Left ventricle myocardium inferior (tissue), 1 donor: ENCODE data around the gene DCST1. TPM values are rescaled to one million over a fixed set of nuclear protein-coding genes. Genes with fewer than 3 reads are reported as not detected.
A peak's percentile ranks its signal among the peaks of the same experiment; 100 is the strongest.
"Not testable (repeated sequence)": the region's sequence is repeated elsewhere in the genome, so short reads cannot be mapped to it uniquely, and the experiment has no call there.

Experiments used
- DNase-seq: peaks from one replicate; pipeline ENCODE4 v3.0.0-alpha.2; 2020
- H3K27ac ChIP-seq: fragments of 200-600 bp; replicated peaks from 2 replicates; pipeline ENCODE4 v1.8.0; 2021
- H3K27me3 ChIP-seq: fragments of 200-600 bp; 2 replicates; pipeline ENCODE4 v1.8.0; 2021; ENCODE audit warnings: low read depth
- H3K36me3 ChIP-seq: fragments of 200-600 bp; 2 replicates; pipeline ENCODE4 v1.8.0; 2021
- H3K4me1 ChIP-seq: fragments of 200-600 bp; 2 replicates; pipeline ENCODE4 v1.8.0; 2021
- H3K4me3 ChIP-seq: fragments of 200-600 bp; 2 replicates; pipeline ENCODE4 v1.8.0; 2021; ENCODE audit warnings: mild to moderate bottlenecking, moderate library complexity
- H3K9me3 ChIP-seq: fragments of 200-600 bp; replicated peaks from 2 replicates; pipeline ENCODE4 v1.8.0; 2021
- CTCF ChIP-seq: fragments of 200-600 bp; IDR thresholded peaks from 2 replicates; pipeline ENCODE4 v1.8.0; 2021; ENCODE audit warnings: antibody characterized with exemption, mild to moderate bottlenecking, borderline replicate concordance
- intact Hi-C: fragments of 100-400 bp; cut with micrococcal nuclease; formaldehyde crosslinking; loops from one replicate; pipeline ENCODE4 v1.11.0; 2022
- total RNA-seq: library from RNA; stranded (reverse); fragmentation: NEBNext Ultra II Directional; extraction: Animal tissue kit (Norgen Biotek cat#: 25700); gene quantifications from one replicate; pipeline ENCODE4 v1.2.1, GENCODE V29; 2021
- donor health status: DM: no; HTN: yes; CAD: no; lungs with severe emphysema.

DCST1 gene
- total RNA-seq, 1 donor from 2014 or later, result not detected

GRCh38 chr1:154995301-154995983 lies 38.2 kb upstream of the DCST1 start:
- H3K27me3 ChIP-seq, DNase-seq, H3K4me3 ChIP-seq, H3K27ac ChIP-seq, intact Hi-C loops, H3K9me3 ChIP-seq: not testable (repeated sequence)
- peak; percentile 51 for TF ChIP-seq CTCF
- Histone ChIP-seq H3K4me1 (peaks cover 23% of the 10 kb centered on the region), H3K36me3 (peaks cover 16% of the 10 kb centered on the region)

- H3K36me3 ChIP-seq, result peaks cover 5% of the 10 kb centered on the region
- DNase-seq, result no peak
- no peak overlapping the region for H3K4me3 ChIP-seq
- no peak for TF ChIP-seq CTCF
- no peaks in the 10 kb centered on the region for H3K27me3 ChIP-seq
- intact Hi-C loops, result no loop called here
- H3K9me3 ChIP-seq, result no peaks in the 10 kb centered on the region
- peaks cover 34% of the 10 kb centered on the region for H3K4me1 ChIP-seq
- H3K27ac ChIP-seq, result no peak overlapping the region
Measured at GRCh38 chr1:154996966-154997701, 36.5 kb upstream of the DCST1 start.

- H3K27me3 ChIP-seq, result no peaks in the 10 kb centered on the region
- H3K36me3 ChIP-seq, result no peaks in the 10 kb centered on the region
- peaks cover 41% of the 10 kb centered on the region for H3K4me1 ChIP-seq
- no peaks in the 10 kb centered on the region for H3K9me3 ChIP-seq
- TF ChIP-seq CTCF, result no peak
- no peak for DNase-seq
- intact Hi-C loops, result no loop called here
- no peak overlapping the region for H3K27ac ChIP-seq
- H3K4me3 ChIP-seq, result no peak overlapping the region
Measured at GRCh38 chr1:154998201-154998780, 35.3 kb upstream of the DCST1 start.

GRCh38 chr1:154998818-154999570 lies 34.6 kb upstream of the DCST1 start:
- peaks cover 48% of the 10 kb centered on the region for H3K4me1 ChIP-seq

More at GRCh38 chr1:154998818-154999570, 34.6 kb upstream of the DCST1 start:
- no peaks in the 10 kb centered on the region for H3K27me3 ChIP-seq
- DNase-seq, result peak; percentile 72
- intact Hi-C loops, result no loop called here
- H3K4me3 ChIP-seq, result peak overlapping the region; percentile 95
- H3K36me3 ChIP-seq, result no peaks in the 10 kb centered on the region
- peak; percentile 84 for TF ChIP-seq CTCF
- peak overlapping the region; percentile 95 for H3K27ac ChIP-seq
- H3K9me3 ChIP-seq, result no peaks in the 10 kb centered on the region
